Measurements from ENCODE around the gene COG5. TPM values are rescaled to one million over a fixed set of nuclear protein-coding genes. Genes with fewer than 3 reads are reported as not detected.

COG5 gene
- 10 to 100 TPM; 28.6 to 39.0 (median 33.1) TPM for polyA plus RNA-seq (ENCODE audit: insufficient read length in 4 of 4)

DNA sequence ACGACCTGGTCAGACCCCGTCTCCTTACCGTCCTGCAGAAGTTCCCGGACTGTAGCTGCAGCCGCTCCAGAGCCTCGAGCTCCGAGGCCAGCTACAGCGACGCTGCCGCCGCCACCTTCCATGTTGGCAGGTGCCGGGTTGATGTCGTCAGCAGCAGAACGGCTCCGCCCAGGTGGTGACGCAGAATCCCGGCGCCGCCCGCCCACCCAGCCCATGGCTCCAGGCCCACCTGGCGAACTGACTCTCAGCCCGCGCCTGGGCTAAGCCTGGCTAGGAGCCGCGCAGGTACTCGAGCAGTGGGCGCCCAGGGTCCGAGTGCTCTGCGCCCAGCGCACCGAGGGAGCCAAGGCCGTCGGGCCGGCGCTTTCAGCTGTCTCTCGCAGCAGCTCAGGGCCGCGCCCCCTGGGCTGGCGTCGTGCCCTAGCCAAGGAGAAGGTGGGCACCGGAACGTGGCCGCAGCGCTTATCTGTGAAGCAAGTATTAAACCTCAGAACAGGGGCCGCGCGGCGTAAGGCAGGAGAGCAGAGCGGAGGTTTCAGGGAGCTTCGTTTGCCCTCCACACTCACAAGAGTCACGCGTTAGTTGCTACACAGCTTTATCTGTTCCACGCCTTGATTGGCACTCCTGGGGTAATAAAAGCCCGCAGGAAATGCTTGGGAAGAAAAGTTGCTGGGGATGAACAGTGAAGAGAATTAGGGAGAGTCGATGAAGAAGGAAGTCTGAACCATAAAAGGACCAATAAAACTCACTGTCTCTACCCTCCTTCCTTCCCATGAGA, at the start of gene COG5, which contains the start of gene DUS4L:
TSS of gene COG5 (minus strand) at position 146 of the 778 bp plus-strand sequence. CDS start at position 122, 24 bp downstream.
TSS of gene DUS4L (plus strand) at position 197 of the 778 bp plus-strand sequence. CDS start 3,100 bp downstream, outside the sequence.
- peak; percentile 71 to 88 (median 76) for DNase-seq (ENCODE audit: low read depth in 4 of 4, low spot score in 2 of 4)

DNA sequence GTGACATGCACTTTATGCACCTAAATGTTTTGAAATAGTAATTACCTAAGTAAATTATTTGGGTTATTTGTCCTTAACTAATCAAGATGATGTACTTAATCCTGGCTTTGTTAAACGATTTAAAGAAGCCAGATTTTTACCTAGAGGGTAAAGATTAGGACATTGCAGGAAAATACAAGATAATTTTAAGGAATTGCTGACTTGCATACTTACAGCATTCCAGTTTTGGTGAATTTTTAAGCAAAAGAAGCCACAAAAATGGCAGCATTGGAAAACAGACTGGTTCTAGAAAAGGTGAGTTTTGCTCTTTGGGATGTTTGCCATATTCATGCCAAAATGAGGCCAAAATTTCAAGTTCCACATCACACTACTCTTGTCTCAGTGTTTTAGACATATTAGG, 49.7 kb upstream of the COG5 start:
- DNase-seq (ENCODE audit: low read depth in 4 of 4, low spot score in 2 of 4) = no peak

DNA sequence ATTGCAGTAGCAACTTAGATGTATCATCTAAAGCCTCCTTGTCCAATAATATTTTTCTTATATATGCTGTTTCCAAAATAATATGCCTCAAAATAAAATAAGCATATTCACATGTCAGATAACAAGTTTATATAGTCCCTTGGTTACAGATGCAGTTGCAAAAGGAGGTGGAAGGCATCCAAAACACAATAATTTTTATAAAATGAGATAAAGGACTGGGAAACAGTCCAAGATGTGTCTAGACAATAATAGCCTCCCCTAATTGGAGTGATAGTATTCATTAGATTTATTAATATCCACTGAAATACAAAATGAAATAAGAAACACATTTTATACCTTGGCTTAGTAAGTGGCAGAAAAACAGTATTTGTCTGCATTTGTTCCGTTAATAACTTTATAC, 46.6 kb upstream of the COG5 start:
- no peak for DNase-seq (ENCODE audit: low read depth in 4 of 4, low spot score in 2 of 4)

DNA sequence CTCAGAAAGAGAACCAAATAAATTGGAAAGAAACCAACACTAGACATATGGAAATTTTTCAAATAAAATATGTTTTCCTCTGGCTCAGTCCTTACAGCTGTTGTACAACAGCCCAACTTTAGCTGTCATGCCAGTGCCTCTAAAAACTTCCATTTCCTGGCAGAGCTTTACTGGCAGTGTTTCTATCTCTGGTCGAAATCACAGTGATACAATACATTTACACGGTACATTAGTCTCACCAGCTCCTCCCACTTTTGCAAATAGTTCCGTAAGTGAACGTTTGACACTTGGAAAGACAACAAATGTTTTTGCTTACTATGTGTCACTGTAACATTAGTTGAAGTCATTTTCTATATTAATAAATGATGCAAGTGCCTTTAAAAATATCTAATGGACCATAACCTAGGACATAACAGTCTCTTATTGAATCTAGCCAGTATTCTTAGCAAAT, 46.1 kb upstream of the COG5 start:
- DNase-seq (ENCODE audit: low read depth in 4 of 4, low spot score in 2 of 4) = no peak

DNA sequence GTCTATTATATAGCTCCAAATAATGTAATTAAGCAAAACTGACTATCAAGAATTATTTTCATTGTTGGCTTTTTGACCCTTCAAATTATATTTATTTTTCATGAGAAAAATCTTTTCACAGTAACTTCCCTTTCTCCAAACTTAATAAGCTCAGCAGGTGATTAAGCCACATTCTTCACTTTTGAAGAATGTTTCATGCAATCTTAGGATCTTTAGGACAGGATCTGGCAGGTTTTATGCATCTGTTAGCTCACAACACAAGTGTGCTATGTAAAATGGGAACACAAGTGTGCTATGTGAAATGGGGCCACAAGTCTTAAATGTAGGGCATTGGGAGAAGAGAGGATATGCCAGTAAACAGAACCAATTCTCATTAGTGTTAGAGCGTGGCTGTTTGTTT, 42.6 kb upstream of the COG5 start:
- no peak for DNase-seq (ENCODE audit: low read depth in 4 of 4, low spot score in 2 of 4)

DNA sequence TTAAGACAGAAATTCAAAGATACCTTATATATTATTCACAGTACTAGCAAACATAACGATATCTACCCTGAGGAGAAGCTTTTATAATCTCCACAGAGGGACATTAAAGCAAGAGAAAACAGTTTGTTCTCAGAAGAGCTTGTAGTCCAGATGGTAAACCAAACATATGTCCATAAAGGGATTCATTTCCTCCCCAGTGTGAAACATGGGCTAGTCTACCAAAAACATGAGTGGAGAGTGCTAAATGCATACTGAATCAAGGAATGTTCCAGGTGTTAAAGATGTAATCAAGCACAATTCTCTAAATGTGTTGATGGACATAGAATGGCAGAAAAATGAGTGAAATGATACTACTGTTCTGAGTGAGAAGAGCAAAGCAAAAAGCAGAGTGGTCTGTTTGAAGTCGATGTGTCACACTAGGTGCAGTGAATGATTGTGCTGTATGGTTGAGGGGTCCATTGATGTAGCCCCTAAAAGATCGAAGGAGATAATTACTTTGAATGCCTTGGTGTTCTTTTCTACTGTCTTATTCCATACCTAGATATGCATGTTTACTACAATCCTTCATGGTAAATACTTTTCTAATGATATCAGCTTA, 41.6 kb upstream of the COG5 start:
- no peak for DNase-seq (ENCODE audit: low read depth in 4 of 4, low spot score in 2 of 4)

DNA sequence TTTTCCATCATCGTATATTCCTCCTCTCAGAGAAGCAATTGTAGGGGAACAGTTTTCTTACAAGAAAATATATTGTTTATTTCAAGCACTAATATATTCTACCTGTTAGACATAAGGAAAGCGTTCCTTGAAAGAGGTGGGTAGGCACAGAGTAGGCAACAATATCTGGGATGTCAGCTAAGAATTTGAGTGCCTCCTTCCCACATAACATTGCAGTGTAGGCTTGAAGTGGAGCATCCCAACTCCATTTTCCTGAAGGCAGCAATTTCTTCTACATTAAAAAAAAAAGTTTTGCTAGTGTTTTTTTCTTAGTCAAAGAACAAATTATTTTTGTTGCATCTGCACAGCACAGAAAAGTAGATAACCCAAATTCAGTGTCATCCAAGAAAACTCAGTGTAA, 37.1 kb upstream of the COG5 start:
- DNase-seq (ENCODE audit: low read depth in 4 of 4, low spot score in 2 of 4) = no peak

DNA sequence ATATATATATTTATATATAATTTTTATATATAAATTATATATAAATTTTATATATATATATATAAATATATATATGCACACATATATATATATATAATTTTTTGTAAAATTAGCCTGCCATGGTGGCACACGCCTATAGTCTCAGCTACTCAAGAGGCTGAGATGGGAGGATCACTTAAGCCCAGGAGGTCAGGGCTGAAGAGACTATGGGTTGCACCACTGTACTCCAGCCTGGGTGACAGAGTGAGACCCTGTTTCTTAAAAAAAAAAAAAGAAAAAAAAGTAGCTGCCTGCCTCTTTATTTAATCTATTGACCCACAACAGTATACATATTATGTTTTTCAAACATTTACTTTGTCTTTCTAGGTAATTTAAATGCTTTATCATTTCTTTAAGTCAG, 35.5 kb upstream of the COG5 start:
- no peak for DNase-seq (ENCODE audit: low read depth in 4 of 4, low spot score in 2 of 4)

DNA sequence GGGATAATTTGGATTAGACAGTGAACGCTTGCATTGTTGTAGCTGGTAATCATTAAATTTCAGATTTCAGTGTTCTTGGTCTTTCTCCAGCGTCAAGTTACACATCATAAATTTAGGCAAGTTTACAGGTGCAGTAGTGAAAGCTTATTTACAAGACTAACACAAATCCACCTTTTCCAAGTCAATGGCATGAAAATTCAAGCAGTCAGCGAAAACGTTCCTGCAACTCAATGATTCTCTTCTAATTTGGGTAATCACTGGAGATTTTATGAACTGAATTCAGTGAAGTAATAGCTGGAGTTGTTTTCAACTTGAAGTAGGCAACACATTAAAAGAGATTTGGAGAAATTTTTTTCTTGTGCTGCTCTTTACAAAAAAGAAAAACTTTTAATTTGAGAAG, 34.2 kb upstream of the COG5 start:
- DNase-seq (ENCODE audit: low read depth in 4 of 4, low spot score in 2 of 4) = no peak

DNA sequence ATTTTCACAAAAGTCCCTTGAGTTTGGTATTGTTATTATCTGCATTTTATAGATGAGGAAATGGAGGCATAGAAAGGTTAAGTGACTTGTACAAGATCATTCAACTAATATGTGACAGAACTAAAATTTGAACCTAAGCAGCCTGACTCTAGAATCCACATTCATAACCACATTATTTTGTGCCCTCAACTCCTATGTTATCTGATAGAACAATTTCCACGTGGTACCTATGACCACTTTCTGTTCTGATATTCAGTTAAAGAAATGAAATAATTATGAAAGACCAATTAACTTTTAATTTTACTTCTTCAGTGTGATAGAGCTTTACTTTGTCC, 33.8 kb upstream of the COG5 start:
- no peak for DNase-seq (ENCODE audit: low read depth in 4 of 4, low spot score in 2 of 4)

DNA sequence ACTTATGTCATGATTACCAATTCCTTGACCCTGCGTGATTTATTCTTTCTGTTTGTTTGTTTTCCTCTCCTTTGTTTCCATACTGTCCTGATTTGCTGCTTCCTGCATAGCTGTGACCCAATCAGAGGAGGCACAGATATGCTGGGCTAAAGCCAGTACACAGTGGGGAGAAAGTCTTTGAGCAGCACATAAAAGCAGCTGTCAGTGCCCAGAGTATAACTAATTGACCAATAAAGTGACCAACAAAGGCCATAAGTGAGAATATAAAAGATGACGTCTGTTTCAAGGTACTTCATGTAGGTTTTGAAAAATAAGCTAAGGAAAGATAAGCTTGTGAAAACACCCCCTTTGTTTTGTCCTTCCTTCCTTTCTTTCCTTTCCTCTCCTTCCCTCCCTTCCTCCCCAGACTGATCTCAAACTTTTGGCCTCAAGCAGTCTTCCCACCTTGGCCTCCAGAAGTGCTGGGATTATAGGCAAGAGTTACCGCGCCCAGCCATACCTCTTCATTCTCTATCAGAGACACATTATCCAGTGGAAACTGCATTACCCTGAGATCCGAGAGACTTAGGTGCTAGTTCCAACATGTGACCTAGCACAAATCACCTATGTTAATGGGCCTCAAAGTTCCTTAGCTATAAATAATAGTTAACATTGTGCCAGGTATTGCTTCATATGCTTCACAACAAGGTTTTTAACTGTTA, 33.3 kb upstream of the COG5 start:
- DNase-seq (ENCODE audit: low read depth in 4 of 4, low spot score in 2 of 4) = no peak

DNA sequence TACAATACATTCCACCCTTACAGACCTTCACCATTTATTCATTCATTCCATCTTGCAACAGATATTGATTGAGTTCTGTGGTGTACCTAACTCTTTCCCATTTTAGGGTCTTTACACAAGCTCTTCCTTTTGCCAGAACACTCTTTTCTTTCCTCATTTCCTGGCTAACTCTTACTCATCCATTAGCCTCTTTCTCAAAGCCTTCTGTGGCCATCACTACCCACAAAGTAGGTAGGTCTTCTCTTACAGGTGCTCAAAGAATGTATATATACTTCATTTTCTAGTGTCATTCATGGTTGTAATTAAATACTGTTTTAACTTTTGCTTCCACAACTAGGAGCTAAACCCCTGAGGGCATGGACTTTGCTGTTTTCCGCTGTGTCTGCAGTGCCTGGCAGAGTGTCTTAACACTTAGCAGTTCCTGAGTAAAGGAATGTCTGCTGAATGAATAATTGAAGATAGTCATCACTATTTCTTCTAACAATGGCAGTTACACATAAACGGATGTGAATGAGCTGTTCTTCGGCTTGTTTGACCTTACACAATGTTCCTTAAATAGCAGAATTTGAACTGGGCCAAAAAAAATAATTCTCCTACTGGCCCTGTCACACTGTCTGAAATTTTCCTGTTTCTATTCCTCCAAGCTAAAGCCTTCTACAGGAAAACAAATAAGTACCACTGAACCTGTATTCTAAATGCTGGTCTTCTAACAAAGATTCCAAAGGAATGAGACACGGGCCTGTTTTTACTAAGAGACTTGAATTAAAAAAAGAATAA, 31.4 kb upstream of the COG5 start:
- DNase-seq (ENCODE audit: low read depth in 4 of 4, low spot score in 2 of 4) = no peak

DNA sequence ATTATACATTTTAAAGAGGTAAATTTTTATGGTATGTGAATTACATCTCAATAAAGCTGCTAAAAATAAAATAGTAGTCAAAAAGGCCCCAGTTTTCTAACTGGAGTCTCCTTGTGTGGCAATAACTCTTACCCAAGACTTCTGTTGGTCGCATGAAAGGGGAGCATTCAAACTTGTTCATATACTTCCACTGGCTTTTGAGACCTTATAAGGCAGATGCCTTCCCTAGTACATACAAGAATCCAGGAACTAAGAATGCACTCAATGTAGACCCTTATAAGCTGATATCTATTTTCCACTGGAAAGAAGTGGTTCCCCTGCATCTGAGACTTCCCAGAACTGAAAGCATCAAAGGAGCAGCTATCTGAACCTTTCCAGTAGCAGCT, 29.3 kb upstream of the COG5 start:
- no peak for DNase-seq (ENCODE audit: low read depth in 4 of 4, low spot score in 2 of 4)

DNA sequence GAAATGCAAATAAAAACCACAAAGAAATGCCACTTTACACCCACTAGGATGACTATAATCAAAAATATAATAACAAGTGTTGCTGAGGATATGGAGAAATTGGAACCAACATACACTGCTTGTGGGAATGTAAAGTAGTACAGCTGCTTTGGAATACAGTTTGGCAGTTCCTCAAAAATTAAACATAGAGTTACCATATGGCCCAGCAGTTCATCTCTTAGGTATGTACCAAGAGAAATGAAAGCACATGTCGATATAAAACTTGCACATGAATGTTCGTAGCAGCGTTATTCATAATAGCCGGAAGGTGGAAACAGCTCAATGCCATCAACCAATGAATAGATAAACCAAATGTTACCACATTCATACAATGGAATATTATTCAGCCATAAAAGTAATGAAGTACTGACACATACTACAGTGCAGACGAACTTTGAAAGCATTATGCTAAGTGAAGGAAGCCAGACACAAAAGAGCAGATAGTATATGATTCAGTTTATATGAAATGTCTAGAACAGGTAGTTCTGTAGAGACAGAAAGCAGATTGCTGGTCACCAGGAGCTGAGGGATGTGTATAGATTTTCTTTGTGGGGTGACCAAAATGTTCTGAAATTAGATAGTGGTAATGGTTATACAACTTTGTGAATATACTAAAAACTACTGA, 28.8 kb upstream of the COG5 start:
- DNase-seq (ENCODE audit: low read depth in 4 of 4, low spot score in 2 of 4) = no peak

DNA sequence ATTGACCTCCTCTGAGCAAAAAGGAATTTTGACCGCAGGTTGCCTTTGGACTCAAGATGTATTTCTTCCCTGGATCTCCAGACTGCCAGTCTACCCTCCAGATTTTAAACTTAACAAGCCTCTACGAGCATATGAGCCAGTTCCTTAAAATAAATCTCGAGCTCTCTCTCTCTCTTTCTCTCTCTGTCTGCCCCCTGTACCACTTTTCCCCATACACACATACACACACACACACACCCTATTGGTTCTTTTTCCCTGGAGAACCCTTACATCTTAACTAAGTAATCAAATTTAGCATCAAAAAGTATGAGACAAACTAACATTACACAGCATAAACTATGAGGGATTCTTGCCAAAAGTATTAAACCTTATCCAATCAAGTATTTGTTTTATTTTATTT, 27.7 kb upstream of the COG5 start:
- DNase-seq (ENCODE audit: low read depth in 4 of 4, low spot score in 2 of 4) = no peak

DNA sequence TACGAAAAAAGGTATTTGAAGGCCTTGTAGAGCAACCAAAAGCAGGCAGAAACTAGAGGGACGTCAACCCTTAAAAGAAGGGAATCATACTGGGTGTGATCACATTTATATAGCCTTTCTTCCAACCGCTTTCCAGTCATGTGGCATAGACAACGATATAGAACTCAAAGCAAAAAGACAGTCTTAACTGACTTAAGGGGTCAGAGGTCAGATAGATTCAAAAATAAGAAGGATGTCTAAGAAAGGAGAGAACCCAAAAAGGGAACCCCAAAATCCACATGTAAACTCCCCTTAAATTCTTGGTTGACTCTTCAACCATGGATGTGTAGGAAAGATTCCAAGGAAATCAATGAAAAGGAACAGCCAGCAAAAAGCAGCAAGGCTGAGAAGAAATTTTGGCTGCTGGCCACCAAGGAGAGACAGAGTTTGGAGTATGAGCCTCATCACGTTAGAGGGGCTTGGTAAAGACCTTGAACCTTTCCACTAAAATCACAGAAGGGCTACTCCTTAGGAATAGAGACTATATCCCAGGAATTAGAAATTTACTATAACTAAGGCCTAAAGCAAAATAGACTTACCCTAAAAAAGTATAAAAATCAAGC, 24.9 kb upstream of the COG5 start:
- no peak for DNase-seq (ENCODE audit: low read depth in 4 of 4, low spot score in 2 of 4)

DNA sequence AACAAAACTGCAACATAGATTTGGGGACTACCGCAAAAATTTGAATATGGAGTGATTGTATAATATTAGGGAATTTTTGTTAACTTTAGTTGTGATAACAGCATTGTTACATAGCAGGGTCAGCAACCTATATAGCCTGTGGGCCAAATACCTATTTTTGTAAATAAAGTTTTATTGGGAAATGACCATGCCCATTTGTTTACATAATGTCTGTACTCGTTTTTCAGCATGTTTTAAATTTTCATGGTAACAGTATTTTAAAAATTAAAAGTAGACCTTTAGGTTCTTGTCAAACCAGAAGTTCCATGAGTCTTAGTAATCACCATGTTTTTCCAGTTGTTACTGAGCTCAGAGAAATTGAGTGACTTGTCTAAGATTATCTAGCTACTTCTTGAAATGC, 21.0 kb upstream of the COG5 start:
- DNase-seq (ENCODE audit: low read depth in 4 of 4, low spot score in 2 of 4) = no peak

DNA sequence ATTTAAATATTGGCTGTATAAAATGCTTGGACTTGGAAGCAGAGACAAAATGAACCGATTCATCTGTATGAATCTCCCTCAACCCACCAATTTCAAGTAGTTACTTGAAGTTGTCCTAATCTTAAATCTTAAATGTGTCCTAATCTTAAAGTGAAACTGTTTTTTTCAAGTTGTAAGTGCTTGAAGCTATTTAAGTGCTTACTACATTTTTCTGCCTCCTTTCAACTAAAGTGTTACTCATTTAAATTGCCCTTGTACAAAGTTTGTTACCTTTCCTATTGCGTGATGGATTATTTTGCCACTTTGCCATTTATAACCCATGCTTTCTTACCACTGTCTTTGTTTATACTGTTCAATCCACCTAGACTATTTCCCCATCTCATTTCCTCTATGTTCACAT, 19.2 kb upstream of the COG5 start:
- no peak for DNase-seq (ENCODE audit: low read depth in 4 of 4, low spot score in 2 of 4)

DNA sequence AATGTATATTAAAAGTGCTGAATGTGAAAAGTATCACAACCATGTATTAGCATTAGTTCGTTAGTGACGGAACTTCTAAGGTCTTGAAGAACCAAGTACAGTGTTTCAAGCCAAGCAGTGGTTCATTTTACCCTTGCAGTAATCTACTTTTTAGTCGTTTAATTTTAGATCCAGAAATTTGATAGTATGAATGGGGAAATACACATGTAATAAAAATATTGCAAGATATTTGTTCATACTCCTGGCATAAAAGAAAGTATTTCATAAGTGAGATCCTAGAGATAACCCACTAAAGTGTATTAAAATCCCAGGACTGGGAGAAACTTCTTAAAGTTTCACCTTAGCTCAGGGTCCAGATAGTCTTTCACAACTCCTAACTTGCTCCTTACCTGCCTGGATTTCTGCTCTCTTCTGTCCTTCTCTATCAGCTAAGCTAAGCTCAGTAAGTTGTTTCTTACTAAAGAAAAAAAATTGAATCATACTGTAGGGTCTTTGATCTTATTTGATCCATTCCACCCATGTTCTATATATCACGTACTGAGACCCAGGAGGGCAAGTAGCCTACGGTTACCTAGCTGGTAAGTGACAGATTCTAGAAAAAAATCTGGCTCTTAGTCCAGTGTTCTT, 17.8 kb upstream of the COG5 start:
- DNase-seq (ENCODE audit: low read depth in 4 of 4, low spot score in 2 of 4) = no peak
